GM18508 (cell line): ENCODE results near the gene MCTS1.
A peak's percentile ranks its signal among the peaks of the same experiment; 100 is the strongest.
"Not testable (repeated sequence)": the region's sequence is repeated elsewhere in the genome, so short reads cannot be mapped to it uniquely, and the experiment has no call there.

Source experiments
- ATAC-seq: cut with Tn5 transposase; IDR thresholded peaks from one replicate; pipeline ENCODE4 v1.9.1; 2021; ENCODE audit warnings: moderate number of reproducible peaks; ENCODE audit not compliant: insufficient read depth, unreplicated experiment

Gene MCTS1

GRCh38 chrX:120625371-120625770 lies 21.5 kb downstream of the MCTS1 start:
- ATAC-seq: no peak

GRCh38 chrX:120629667-120630537 lies 26.0 kb downstream of the MCTS1 start, which contains the start of gene C1GALT1C1:
C1GALT1C1 (minus strand) TSS chrX:120630054; CDS start chrX:120627166, 2,888 bp downstream.
- peak; percentile 84 for ATAC-seq

- ATAC-seq: no peak
These were observed 34.7 kb downstream of the MCTS1 start for GRCh38 chrX:120638619-120639018.

- ATAC-seq: no peak
These were observed 39.0 kb downstream of the MCTS1 start for GRCh38 chrX:120642871-120643270.

- ATAC-seq: no peak
These were observed 43.2 kb downstream of the MCTS1 start for GRCh38 chrX:120647127-120647526.

GRCh38 chrX:120652256-120652655 lies 48.4 kb downstream of the MCTS1 start:
- not testable (repeated sequence) for ATAC-seq

- ATAC-seq: no peak
These were observed 49.1 kb downstream of the MCTS1 start for GRCh38 chrX:120653000-120653399.

GRCh38 chrX:120660637-120661036 lies 56.7 kb downstream of the MCTS1 start:
- no peak for ATAC-seq
